Measurements from ENCODE around the gene PPM1G.
A peak's percentile ranks its signal among the peaks of the same experiment; 100 is the strongest.

PPM1G gene

DNA sequence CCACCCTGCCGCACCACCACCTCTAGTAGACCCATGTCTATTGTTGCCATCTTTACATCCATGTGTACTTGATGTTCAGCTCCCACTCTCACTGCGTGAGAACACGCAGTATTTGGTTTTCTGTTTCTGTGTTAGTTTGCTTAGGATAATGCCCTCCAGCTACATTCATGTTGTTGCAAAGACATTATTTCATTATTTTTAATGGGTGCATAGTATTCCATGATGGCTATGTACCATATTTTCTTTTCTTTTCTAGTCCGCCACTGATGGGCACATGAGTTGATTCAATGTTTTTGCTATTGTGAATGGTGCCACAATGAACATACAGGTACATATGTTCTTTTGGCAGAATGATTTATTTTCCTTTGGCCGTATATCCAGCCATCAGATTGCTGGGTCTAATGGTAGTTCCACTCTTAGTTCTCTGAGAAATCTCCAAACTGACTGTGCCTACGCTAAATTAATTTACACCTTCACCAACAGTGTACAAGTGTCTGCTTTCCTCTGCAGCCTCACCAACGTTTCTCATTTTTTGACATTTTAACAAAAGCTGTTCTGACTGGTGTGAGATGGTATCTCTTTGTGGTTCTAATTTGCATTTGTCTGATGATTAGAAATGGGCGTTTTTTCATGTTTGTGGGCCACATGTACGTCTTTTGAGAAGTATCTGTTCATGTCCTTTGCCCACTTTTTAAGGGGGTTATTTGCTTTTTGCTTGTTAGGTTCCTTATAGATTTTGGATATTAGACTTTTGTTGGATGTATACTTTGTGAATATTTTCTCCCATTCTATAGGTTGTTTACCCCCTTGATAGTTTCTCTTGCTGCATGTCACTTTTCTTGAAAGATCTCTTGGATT, 18.3 kb downstream of the PPM1G start:
- TF ChIP-seq, protein P1, sequence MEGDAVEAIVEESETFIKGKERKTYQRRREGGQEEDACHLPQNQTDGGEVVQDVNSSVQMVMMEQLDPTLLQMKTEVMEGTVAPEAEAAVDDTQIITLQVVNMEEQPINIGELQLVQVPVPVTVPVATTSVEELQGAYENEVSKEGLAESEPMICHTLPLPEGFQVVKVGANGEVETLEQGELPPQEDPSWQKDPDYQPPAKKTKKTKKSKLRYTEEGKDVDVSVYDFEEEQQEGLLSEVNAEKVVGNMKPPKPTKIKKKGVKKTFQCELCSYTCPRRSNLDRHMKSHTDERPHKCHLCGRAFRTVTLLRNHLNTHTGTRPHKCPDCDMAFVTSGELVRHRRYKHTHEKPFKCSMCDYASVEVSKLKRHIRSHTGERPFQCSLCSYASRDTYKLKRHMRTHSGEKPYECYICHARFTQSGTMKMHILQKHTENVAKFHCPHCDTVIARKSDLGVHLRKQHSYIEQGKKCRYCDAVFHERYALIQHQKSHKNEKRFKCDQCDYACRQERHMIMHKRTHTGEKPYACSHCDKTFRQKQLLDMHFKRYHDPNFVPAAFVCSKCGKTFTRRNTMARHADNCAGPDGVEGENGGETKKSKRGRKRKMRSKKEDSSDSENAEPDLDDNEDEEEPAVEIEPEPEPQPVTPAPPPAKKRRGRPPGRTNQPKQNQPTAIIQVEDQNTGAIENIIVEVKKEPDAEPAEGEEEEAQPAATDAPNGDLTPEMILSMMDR (IDR thresholded peaks at IDR 0.05; ENCODE audit: control insufficient read depth, extremely low read depth, insufficient read depth): no peak
- no peak overlapping the region for H3K4me3 ChIP-seq (ENCODE audit: low read depth, low read length)
- no peak for DNase-seq (ENCODE audit: low read depth)

DNA sequence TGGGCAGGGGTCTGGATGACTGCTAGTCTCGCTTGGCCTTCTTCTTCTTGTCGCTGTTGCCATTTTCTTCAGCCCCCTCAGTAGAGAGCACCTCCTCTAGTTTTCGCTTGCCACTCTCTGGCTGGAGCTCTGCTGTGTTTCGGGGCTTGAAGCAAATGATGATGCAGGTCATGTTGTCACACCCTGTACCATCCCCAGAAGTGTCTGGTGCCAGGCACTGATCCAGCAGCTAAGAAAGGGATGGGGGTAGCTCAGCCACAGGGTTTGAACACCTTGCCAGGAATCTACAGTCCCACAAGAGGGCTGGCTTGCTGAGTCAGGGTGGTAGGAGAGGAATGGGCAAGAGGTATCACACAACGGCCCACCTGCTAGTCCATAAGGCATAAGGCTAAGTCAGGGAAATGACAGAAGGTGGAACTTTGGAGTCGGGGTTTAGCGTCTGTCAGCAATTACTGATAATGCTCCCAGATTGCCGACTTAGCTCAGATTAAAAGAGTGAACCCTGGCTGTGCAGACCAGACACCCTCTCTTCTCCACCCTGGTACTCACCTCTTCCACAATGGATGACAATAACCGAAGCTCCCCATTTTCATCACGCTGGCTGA, 27.7 kb downstream of the PPM1G start:
- TF ChIP-seq, protein P1 (IDR thresholded peaks at IDR 0.05; ENCODE audit: control insufficient read depth, extremely low read depth, insufficient read depth): no peak
- H3K4me3 ChIP-seq (ENCODE audit: low read depth, low read length): peak overlapping the region; percentile 67
- no peak for DNase-seq (ENCODE audit: low read depth)

DNA sequence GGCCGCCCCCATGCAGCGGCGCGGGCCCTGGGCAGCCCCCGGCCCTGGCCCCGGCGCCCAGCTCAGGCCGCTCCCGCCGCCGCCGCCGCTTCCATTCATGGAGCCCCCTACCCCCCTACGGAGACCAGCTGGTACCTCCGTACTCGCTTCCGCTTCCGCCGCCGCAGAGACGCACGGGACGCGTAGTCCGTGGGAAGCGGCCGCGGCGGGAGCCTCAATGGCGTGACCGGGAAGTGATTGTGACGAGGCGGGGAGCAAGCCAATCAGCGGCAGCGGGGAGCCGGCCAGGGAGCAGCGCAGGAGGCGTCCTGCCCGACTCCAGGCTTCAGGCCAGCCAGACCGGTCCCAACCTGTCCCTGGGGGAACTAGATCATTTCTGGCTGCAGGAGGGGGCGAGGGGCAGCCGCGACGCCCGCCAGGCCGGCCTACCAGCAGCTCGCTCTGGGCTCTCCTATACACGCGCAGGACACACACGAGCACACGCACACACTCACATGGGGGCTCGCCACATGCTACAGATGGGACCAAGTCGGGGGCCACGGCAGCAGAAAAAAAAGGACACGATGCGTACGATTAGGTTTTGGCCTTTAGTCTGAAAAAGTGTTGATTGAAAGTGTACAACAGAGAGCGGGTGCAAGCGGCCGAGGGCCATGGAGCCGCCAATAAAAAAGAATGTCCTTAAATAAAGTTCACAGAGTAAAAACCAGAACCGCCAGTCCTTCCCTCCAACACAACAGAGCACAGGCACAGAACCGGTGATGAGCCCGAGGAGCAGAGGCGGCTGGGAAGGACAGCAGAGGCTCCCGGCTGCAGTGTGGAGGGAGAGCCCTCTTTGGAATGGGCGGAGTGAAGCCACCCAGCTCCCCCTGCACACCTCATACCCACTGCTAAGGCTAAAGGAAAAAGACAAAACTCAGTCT, 28.5 kb downstream of the PPM1G start, which contains the start of gene ZNF513:
TSS of gene ZNF513 (minus strand) at position 109 of the 920 bp plus-strand sequence. CDS start 208 bp downstream, outside the sequence.
- TF ChIP-seq, protein P1 (IDR thresholded peaks at IDR 0.05; ENCODE audit: control insufficient read depth, extremely low read depth, insufficient read depth): no peak
- H3K4me3 ChIP-seq (ENCODE audit: low read depth, low read length): peak within 1 kb of the TSS; percentile 67
- DNase-seq (ENCODE audit: low read depth): peak; percentile 87

DNA sequence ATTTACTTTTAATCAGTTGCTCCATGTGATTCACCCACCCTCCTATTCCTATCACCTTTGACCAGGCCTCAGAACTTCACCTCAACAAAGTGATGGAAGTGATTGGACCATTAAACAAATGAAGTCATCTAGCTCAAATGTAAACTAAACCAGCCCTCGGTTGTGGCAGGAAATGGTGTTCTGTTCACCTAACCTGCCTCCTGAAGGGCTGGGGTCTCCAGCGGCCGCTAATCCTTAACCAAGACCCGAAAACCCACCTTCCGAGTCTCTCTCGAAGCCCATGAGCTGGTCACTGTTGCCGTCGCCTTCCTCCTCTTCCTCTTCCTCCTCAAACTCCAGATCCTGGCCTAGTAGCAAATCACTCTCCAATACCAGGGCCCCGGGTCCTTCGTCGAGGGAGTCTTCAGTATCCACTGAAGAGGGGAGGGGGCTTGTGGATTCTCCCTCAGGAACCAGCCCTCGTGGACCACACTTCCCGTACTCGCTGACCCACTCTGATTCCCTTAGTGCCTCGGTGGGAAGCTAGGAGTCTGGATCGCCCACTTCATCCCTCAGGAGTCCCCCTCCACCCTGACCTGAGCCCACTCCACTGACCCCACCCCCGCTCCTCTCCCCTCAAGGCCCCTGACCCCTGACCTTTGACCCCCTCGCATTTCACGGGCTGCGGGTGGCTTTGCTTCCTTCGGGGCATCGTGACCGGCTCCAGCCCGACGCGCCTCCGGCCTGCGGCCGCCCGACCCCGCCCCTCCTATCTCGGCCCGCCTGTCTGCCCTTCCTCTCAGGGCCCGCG, 29.4 kb downstream of the PPM1G start:
- no peak for DNase-seq (ENCODE audit: low read depth)
- TF ChIP-seq, protein P1 (IDR thresholded peaks at IDR 0.05; ENCODE audit: control insufficient read depth, extremely low read depth, insufficient read depth): no peak
- peak overlapping the region; percentile 67 for H3K4me3 ChIP-seq (ENCODE audit: low read depth, low read length)

DNA sequence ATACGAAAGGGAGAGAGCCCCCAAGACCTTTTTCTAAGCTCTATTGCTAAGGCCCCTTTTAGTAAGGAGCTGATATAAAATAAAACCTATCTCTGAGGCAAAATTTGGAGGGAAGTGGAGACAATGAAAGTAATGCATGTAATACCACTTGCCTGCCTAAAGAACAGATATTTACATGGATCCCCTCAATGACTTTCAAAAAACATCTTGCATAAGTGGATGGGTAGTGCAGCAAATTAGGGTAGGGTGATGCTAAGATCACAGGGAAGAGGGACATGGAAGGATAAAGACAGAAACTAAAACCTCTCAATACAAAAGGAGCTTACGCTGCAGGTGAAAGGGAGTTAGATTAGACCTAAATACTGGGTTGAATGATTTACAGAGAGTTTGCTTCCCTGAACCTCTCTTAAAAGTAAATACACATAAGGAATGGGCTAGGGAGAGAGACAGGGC, 30.0 kb downstream of the PPM1G start:
- TF ChIP-seq, protein P1 (IDR thresholded peaks at IDR 0.05; ENCODE audit: control insufficient read depth, extremely low read depth, insufficient read depth): no peak
- DNase-seq (ENCODE audit: low read depth): no peak
- H3K4me3 ChIP-seq (ENCODE audit: low read depth, low read length): peak overlapping the region; percentile 67

DNA sequence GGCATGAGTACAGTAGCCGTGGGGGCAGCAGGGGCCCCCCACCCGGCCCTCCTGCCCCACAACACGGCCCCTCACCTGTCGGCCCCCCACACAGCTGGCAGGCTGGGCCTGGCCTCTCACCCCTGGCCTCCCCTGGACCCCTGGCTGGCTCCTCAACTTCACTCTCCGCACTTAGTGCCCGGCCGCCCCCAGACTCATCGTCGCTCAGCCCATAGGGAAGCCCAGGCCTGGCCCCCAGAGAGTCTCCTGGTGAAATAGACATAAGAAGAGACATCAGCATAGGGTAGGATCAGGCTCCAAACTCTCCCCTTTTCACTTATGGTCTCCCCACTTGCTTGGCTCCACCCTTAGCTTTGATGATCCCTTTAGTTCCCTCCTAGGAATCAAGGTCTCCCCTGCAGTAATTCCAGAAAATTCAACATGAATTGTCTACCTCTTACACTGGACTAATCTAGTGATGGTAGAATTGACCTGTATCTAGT, 30.5 kb downstream of the PPM1G start:
- H3K4me3 ChIP-seq (ENCODE audit: low read depth, low read length): peak overlapping the region; percentile 67; the same call in 1 of the 2 replicates
- TF ChIP-seq, protein P1 (IDR thresholded peaks at IDR 0.05; ENCODE audit: control insufficient read depth, extremely low read depth, insufficient read depth): no peak
- no peak for DNase-seq (ENCODE audit: low read depth)
